Activated T-cell treated with anti-CD3 and anti-CD28 coated beads, Interleukin-2, amount 50 U/mL, for 24 hours (primary cell): ENCODE data around the gene DHRS1.

Experiments
- DNase-seq: peaks from one replicate; pipeline ENCODE4 v3.0.0-alpha.2; 2020
- H3K27ac Mint-ChIP-seq: 2 replicates; pipeline ENCODE4 v1.8.0; 2020; ENCODE audit warnings: mild to moderate bottlenecking, mixed read lengths
- H3K27me3 Mint-ChIP-seq: 2 replicates; pipeline ENCODE4 v1.8.0; 2020; ENCODE audit warnings: mixed read lengths
- H3K36me3 Mint-ChIP-seq: 2 replicates; pipeline ENCODE4 v1.8.0; 2020; ENCODE audit warnings: low read depth, mixed read lengths
- H3K4me1 Mint-ChIP-seq: 2 replicates; pipeline ENCODE4 v1.8.0; 2020; ENCODE audit warnings: low read depth, mixed read lengths
- H3K4me3 Mint-ChIP-seq: 2 replicates; pipeline ENCODE4 v1.8.0; 2020; ENCODE audit warnings: mild to moderate bottlenecking, moderate library complexity, mixed read lengths
- H3K9me3 Mint-ChIP-seq: 2 replicates; pipeline ENCODE4 v1.8.0; 2020; ENCODE audit warnings: mixed read lengths

DHRS1 gene

GRCh38 chr14:24317141-24317928 is 17.8 kb upstream of the DHRS1 start:
- Mint-ChIP-seq H3K27ac (peak overlapping the region; percentile 69), H3K4me1 (peaks cover 45% of the 10 kb centered on the region), H3K36me3 (peaks cover 28% of the 10 kb centered on the region), H3K4me3 (no peak overlapping the region), H3K27me3 (no peaks in the 10 kb centered on the region), H3K9me3 (no peaks in the 10 kb centered on the region)
- DNase-seq: no peak

DNA sequence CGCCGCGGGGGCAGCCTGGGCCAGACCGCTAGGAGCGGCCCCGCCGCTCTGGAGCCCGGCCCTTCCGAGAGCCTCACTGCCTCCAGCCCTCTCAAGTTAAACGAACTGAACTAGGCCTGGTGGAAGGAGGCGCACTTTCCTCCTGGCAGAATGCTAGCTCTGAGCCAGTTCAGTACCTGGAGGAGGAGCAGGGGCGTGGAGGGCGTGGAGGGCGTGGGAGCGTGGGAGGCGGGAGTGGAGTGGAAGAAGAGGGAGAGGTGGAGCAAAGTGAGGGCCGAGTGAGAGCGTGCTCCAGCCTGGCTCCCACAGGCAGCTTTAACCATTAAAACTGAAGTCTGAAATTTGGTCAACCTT is 17.0 kb upstream of the DHRS1 start:
- H3K36me3 Mint-ChIP-seq: peaks cover 35% of the 10 kb centered on the region
- no peaks in the 10 kb centered on the region for H3K27me3 Mint-ChIP-seq
- H3K9me3 Mint-ChIP-seq: no peaks in the 10 kb centered on the region
- DNase-seq: no peak
- no peak overlapping the region for H3K4me3 Mint-ChIP-seq
- H3K4me1 Mint-ChIP-seq: peaks cover 52% of the 10 kb centered on the region
- no peak overlapping the region for H3K27ac Mint-ChIP-seq

- Mint-ChIP-seq H3K4me1 (peaks cover 56% of the 10 kb centered on the region), H3K4me3 (no peak overlapping the region), H3K36me3 (peaks cover 35% of the 10 kb centered on the region), H3K27me3 (no peaks in the 10 kb centered on the region), H3K9me3 (no peaks in the 10 kb centered on the region), H3K27ac (no peak overlapping the region)
- no peak for DNase-seq
Measured at GRCh38 chr14:24315807-24316596, 16.4 kb upstream of the DHRS1 start.

GRCh38 chr14:24315243-24315806 is 15.7 kb upstream of the DHRS1 start:
- no peak overlapping the region for H3K4me3 Mint-ChIP-seq
- H3K9me3 Mint-ChIP-seq: no peaks in the 10 kb centered on the region
- peaks cover 37% of the 10 kb centered on the region for H3K36me3 Mint-ChIP-seq
- DNase-seq: no peak
- peaks cover 58% of the 10 kb centered on the region for H3K4me1 Mint-ChIP-seq
- no peaks in the 10 kb centered on the region for H3K27me3 Mint-ChIP-seq
- H3K27ac Mint-ChIP-seq: peak overlapping the region; percentile 26

GRCh38 chr14:24314377-24315193 is 15.0 kb upstream of the DHRS1 start:
- peaks cover 66% of the 10 kb centered on the region for H3K4me1 Mint-ChIP-seq
- H3K4me3 Mint-ChIP-seq: no peak overlapping the region

DNA sequence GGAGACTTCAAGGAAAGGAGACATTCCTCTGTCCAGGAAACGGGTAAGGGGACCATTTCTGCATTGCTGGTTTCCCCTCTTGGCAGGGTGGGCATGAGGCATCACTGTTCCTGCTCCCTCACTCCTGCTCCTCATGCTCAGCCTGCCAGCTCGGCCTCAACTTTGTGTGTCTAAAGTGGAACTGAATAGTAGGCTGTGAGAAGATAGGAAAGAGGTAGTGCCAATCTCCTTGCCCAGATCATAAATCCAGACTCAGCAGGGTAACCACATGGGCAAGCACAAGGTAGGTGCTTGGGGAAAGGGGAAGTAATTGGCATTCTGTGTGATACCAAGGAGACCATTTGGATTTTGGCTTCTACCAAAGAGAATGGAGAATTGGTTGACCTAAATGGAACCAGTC is 14.3 kb upstream of the DHRS1 start:
- Mint-ChIP-seq H3K9me3 (no peaks in the 10 kb centered on the region), H3K36me3 (peaks cover 49% of the 10 kb centered on the region), H3K4me1 (peaks cover 72% of the 10 kb centered on the region), H3K27ac (peak overlapping the region; percentile 66), H3K27me3 (no peaks in the 10 kb centered on the region), H3K4me3 (peak overlapping the region; percentile 9)
- no peak for DNase-seq

More at GRCh38 chr14:24314377-24315193, 15.0 kb upstream of the DHRS1 start:
- no peaks in the 10 kb centered on the region for H3K9me3 Mint-ChIP-seq
- peak overlapping the region; percentile 51 for H3K27ac Mint-ChIP-seq
- no peak for DNase-seq
- no peaks in the 10 kb centered on the region for H3K27me3 Mint-ChIP-seq
- H3K36me3 Mint-ChIP-seq: peaks cover 42% of the 10 kb centered on the region

GRCh38 chr14:24312736-24313507 is 13.3 kb upstream of the DHRS1 start:
- Mint-ChIP-seq H3K4me3 (peak overlapping the region; percentile 80), H3K36me3 (peaks cover 59% of the 10 kb centered on the region), H3K27ac (peak overlapping the region; percentile 87), H3K27me3 (no peaks in the 10 kb centered on the region), H3K4me1 (peaks cover 80% of the 10 kb centered on the region), H3K9me3 (no peaks in the 10 kb centered on the region)
- no peak for DNase-seq

DNA sequence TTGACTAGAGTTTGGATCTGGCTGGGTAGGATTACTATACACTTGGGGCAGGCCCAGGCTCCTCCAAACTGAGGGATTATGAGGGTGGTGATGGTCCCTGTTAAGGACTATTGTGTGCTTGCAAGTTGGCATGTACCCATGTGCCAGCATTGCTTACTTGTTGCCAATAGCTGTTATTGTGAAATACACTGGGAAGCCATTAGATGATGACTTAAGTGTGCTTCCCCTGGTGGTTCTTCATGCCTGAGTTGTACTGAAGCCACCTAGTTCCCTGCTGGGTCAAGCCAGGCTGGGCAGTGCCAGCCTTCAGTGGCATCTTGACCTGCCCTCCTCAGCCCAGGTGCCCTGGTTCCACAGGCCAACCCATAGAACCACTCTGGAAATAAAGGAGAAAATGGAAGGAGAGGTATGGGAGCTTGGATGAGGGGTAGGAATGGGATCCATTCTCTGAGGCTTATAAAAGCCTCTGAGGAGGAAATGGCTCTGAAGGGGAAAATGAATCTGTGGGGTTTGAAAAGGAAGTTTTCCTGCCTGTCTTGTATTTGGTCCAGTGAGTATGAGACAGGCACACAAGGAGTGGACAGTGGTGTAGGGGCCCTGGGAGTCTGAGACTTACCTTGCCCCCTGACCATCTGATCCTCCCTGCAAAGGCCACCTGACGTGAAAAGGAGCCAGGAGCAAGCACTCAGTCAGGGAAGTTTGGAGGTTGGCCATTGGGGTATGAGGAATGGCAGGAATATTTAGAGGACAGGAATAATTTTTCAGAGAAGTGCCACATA is 12.4 kb upstream of the DHRS1 start:
- no peak for DNase-seq
- peak overlapping the region; percentile 87 for H3K27ac Mint-ChIP-seq
- no peaks in the 10 kb centered on the region for H3K9me3 Mint-ChIP-seq
- H3K4me3 Mint-ChIP-seq: peak overlapping the region; percentile 80
- peaks cover 78% of the 10 kb centered on the region for H3K4me1 Mint-ChIP-seq
- H3K27me3 Mint-ChIP-seq: no peaks in the 10 kb centered on the region
- H3K36me3 Mint-ChIP-seq: peaks cover 65% of the 10 kb centered on the region

DNA sequence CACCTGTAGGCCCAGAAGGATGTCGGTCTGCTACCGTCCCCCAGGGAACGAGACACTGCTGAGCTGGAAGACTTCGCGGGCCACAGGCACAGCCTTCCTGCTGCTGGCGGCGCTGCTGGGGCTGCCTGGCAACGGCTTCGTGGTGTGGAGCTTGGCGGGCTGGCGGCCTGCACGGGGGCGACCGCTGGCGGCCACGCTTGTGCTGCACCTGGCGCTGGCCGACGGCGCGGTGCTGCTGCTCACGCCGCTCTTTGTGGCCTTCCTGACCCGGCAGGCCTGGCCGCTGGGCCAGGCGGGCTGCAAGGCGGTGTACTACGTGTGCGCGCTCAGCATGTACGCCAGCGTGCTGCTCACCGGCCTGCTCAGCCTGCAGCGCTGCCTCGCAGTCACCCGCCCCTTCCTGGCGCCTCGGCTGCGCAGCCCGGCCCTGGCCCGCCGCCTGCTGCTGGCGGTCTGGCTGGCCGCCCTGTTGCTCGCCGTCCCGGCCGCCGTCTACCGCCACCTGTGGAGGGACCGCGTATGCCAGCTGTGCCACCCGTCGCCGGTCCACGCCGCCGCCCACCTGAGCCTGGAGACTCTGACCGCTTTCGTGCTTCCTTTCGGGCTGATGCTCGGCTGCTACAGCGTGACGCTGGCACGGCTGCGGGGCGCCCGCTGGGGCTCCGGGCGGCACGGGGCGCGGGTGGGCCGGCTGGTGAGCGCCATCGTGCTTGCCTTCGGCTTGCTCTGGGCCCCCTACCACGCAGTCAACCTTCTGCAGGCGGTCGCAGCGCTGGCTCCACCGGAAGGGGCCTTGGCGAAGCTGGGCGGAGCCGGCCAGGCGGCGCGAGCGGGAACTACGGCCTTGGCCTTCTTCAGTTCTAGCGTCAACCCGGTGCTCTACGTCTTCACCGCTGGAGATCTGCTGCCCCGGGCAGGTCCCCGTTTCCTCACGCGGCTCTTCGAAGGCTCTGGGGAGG is 11.3 kb upstream of the DHRS1 start, which contains the start of gene LTB4R:
TSS of gene LTB4R (plus strand) at position 857 of the 959 bp plus-strand sequence. CDS start 4,150 bp downstream, outside the sequence.
- Mint-ChIP-seq H3K27ac (peak within 1 kb of the TSS; percentile 87), H3K27me3 (no peaks in the 10 kb centered on the region), H3K9me3 (no peaks in the 10 kb centered on the region), H3K4me3 (peak within 1 kb of the TSS; percentile 80), H3K4me1 (peaks cover 72% of the 10 kb centered on the region), H3K36me3 (peaks cover 75% of the 10 kb centered on the region)
- DNase-seq: peak; percentile 81

DNA sequence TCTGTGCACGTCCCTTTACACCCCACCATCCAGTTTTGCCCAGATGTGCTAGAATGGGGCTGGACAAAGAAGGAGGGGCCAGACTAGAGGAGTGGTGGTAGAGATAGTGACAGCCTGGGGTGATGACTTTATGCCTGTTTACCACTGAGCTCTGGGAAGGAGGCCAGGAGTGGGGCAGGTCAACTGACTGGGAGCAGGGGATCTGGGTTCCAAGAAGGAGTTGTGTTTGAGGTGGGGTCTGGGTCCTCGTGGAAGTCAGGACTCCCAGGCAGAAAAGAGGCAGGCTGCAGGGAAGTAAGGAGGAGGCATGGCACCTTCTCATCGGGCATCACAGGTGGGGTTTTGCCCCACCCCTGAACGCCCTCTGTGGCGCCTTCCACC is 10.7 kb upstream of the DHRS1 start:
- H3K27me3 Mint-ChIP-seq: no peaks in the 10 kb centered on the region

GRCh38 chr14:24309538-24310264 is 10.1 kb upstream of the DHRS1 start, which contains the start of gene LTB4R2:
TSS of gene LTB4R2 (plus strand) at chr14:24310140. CDS start at chr14:24310665, 525 bp downstream.
- H3K36me3 Mint-ChIP-seq: peaks cover 80% of the 10 kb centered on the region
- DNase-seq: no peak
- H3K27ac Mint-ChIP-seq: peak within 1 kb of the TSS; percentile 70
- no peaks in the 10 kb centered on the region for H3K9me3 Mint-ChIP-seq
- H3K4me1 Mint-ChIP-seq: peaks cover 67% of the 10 kb centered on the region
- H3K27me3 Mint-ChIP-seq: no peaks in the 10 kb centered on the region
- H3K4me3 Mint-ChIP-seq: peak within 1 kb of the TSS; percentile 80

More for the DNA sequence above, 10.7 kb upstream of the DHRS1 start:
- Mint-ChIP-seq H3K4me1 (peaks cover 72% of the 10 kb centered on the region), H3K27ac (peak overlapping the region; percentile 70), H3K36me3 (peaks cover 79% of the 10 kb centered on the region), H3K4me3 (peak overlapping the region; percentile 80), H3K9me3 (no peaks in the 10 kb centered on the region)
- no peak for DNase-seq
